ENCODE results near the gene NUDC.
A peak's percentile ranks its signal among the peaks of the same experiment; 100 is the strongest.
"Not testable (repeated sequence)": the region's sequence is repeated elsewhere in the genome, so short reads cannot be mapped to it uniquely, and the experiment has no call there.

The NUDC gene

DNA sequence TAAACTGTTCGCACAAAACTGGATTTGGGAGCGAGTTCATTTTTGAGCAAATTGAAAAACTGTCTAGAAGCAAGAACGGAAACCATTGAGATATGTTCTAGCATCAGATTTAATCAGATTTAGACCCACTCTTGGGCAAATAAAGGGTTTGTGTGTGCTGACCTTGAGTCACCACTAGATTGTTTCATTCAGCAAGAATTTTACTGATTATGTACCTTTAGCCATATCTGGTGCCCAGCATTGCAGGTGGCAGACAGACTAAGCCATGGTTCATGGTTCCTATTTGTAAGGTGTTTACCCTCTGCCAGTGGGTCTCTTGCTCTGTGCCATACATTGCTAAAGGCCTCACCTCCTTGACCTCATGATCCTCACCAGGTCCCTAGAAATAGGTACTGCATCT is 1.4 kb downstream of the NUDC start:
- Mint-ChIP-seq H3K27me3 (no peaks in the 10 kb centered on the region), H3K36me3 (ENCODE audit: low read depth) (peaks cover 48% of the 10 kb centered on the region), H3K27ac (peak overlapping the region; percentile 97), H3K9me3 (no peaks in the 10 kb centered on the region), H3K4me3 (peak overlapping the region; percentile 94), H3K4me1 (peaks cover 43% of the 10 kb centered on the region)
- ATAC-seq (no peak), DNase-seq (no peak)

DNA sequence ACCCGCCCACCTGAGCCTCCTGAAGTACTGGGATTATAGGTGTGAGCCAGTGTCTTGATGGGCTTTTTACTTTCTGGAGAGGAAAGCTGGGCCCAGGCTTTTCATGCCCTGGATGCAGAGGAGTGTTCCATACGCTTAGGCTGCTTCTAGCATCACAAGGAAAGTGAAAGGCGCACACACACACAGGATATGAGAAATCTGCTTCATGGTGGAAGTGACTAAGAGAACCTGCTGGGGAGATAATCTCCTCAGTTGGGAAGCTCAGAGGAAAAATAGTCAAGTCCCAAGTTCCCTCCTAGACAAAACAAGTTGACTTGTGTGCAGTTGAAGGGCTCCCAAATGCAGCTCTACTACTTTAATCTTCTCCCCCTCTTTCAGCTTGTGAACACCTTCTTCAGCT is 2.2 kb downstream of the NUDC start:
- peak overlapping the region; percentile 94 for H3K4me3 Mint-ChIP-seq
- no peaks in the 10 kb centered on the region for H3K27me3 Mint-ChIP-seq
- ATAC-seq (no peak), DNase-seq (no peak)
- H3K36me3 Mint-ChIP-seq (ENCODE audit: low read depth) = peaks cover 56% of the 10 kb centered on the region
- H3K4me1 Mint-ChIP-seq = peaks cover 43% of the 10 kb centered on the region
- no peaks in the 10 kb centered on the region for H3K9me3 Mint-ChIP-seq
- H3K27ac Mint-ChIP-seq = peak overlapping the region; percentile 97

DNA sequence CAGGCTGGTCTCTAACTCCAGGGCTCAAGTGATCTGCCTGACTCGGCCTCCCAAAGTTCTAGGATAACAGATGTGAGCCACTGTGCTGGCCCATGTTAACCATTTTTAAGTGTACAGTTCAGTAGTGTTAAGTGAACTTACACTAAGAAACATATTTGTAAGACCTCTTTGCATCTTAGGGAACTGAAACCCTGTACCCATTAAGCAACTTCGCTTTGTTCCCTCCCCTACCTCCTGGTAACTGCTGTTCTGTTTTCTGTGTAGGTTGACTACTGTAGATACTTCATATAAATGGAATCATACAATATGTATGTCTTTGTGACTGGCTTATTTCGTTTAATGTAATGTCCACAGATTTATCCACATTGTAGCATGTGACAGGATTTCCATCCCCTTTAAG is 11.0 kb downstream of the NUDC start:
- Mint-ChIP-seq H3K36me3 (ENCODE audit: low read depth) (peaks cover 50% of the 10 kb centered on the region), H3K27me3 (no peaks in the 10 kb centered on the region), H3K9me3 (no peaks in the 10 kb centered on the region), H3K4me1 (peaks cover 8% of the 10 kb centered on the region), H3K4me3 (no peak overlapping the region), H3K27ac (no peak overlapping the region)
- DNase-seq (no peak), ATAC-seq (no peak)

DNA sequence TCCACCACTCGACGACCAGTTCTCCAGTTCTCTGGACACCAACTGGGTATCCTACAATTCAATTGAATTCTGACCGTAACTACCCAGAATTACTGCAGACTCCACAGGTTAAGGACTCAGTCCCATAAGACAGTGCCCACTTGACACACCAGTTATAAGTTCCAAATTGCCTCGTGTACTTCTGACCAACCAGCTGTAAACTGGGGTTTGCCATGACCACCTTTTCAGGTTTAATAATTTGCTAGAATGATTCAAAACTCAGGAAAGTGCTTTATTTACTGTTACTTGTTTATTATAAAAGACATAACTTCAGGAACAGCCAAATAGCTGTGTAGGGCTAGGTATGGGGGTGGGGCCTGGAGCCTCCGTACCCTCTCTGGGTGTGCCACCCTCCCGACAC is 15.3 kb downstream of the NUDC start:
- Mint-ChIP-seq H3K27ac (no peak overlapping the region), H3K4me1 (peaks cover 8% of the 10 kb centered on the region), H3K9me3 (no peaks in the 10 kb centered on the region), H3K36me3 (ENCODE audit: low read depth) (peaks cover 48% of the 10 kb centered on the region), H3K4me3 (no peak overlapping the region), H3K27me3 (no peaks in the 10 kb centered on the region)
- ATAC-seq (no peak), DNase-seq (no peak)

DNA sequence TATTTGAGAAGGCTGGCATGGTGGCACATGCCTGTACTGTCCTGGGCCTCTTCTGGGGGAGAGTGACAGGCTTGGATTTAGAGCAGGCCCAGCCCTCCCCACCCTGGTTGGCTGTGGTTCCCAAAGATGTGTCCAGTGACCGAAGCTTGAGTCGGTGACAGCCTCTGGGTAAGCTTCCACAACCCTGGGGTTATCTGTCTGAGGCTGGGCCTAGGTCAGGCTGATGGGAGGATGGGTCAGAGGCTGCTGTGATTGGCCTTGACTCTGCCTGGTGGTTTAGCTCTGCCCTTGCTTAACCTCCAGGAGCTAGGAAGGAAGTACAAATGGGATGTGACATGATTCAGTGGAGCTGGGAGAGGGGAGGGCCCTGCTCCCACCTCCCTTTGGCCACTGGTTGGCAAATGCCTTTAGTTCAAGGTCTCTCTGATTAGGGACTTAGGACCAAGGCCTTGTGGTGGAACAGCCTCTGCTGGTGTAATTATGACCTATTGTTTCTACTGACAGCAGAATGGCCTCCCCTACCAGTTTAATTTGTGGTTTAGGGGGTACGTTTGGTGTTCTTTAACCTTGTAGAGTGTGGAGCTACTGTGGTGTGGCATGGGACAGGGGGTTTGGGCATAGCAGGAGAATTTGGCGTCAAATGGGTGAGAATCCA is 16.6 kb downstream of the NUDC start:
- Mint-ChIP-seq H3K4me3 (no peak overlapping the region), H3K4me1 (peaks cover 3% of the 10 kb centered on the region), H3K9me3 (no peaks in the 10 kb centered on the region), H3K27ac (no peak overlapping the region), H3K36me3 (ENCODE audit: low read depth) (peaks cover 52% of the 10 kb centered on the region), H3K27me3 (no peaks in the 10 kb centered on the region)
- ATAC-seq (no peak), DNase-seq (no peak)

DNA sequence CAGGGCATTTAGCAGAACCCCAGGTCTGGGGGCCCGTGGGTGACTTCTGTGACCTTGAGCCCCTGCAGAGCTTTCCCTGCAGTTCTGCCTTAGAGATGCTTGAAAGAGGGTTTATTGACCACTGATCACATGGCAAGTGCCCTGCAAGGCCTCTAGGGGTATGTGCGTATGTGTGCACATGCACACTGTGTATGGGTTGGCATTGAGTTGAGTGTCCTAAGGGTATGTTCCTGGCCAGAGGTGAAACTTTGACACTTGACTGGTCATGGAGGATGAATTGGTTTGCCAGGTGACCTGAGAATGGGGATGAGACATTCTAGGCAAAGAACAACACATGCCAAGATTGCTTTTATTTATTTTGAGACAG is 17.1 kb downstream of the NUDC start:
- DNase-seq (no peak), ATAC-seq (no peak)
- Mint-ChIP-seq H3K4me1 (peaks cover 3% of the 10 kb centered on the region), H3K36me3 (ENCODE audit: low read depth) (peaks cover 56% of the 10 kb centered on the region), H3K27ac (no peak overlapping the region), H3K4me3 (no peak overlapping the region), H3K27me3 (no peaks in the 10 kb centered on the region), H3K9me3 (no peaks in the 10 kb centered on the region)

DNA sequence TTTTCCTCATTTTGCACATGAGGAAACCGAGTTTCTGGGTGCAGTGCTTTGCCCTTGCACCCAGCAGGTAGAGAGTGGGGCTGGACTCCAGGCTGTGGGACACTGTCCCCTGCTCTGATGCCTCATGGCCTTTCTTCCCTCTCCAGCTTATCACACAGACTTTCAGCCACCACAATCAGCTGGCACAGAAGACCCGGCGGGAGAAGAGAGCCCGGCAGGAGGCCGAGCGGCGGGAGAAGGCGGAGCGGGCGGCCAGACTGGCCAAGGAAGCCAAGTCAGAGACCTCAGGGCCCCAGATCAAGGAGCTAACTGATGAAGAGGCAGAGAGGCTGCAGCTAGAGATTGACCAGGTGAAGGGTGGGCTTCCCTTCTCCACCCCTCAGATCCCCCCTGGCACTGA is 19.8 kb downstream of the NUDC start:
- H3K4me1 Mint-ChIP-seq = no peaks in the 10 kb centered on the region
- no peaks in the 10 kb centered on the region for H3K27me3 Mint-ChIP-seq
- no peak overlapping the region for H3K27ac Mint-ChIP-seq
- no peak for ATAC-seq
- DNase-seq = no peak
- peaks cover 56% of the 10 kb centered on the region for H3K36me3 Mint-ChIP-seq (ENCODE audit: low read depth)
- H3K4me3 Mint-ChIP-seq = no peak overlapping the region
- H3K9me3 Mint-ChIP-seq = no peaks in the 10 kb centered on the region

DNA sequence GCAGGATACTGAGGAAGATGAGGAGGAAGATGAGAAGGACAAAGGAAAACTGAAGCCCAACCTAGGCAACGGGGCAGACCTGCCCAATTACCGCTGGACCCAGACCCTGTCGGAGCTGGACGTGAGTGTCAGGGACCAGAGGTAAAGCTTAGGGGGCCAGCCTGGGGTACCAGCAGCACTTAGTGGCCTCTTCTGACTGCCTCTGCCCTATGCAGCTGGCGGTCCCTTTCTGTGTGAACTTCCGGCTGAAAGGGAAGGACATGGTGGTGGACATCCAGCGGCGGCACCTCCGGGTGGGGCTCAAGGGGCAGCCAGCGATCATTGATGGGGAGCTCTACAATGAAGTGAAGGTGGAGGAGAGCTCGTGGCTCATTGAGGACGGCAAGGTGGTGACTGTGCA is 21.1 kb downstream of the NUDC start:
- no peak for DNase-seq
- Mint-ChIP-seq H3K36me3 (ENCODE audit: low read depth) (peaks cover 51% of the 10 kb centered on the region), H3K27ac (no peak overlapping the region), H3K27me3 (no peaks in the 10 kb centered on the region), H3K4me3 (no peak overlapping the region), H3K9me3 (no peaks in the 10 kb centered on the region), H3K4me1 (no peaks in the 10 kb centered on the region)
- no peak for ATAC-seq

DNA sequence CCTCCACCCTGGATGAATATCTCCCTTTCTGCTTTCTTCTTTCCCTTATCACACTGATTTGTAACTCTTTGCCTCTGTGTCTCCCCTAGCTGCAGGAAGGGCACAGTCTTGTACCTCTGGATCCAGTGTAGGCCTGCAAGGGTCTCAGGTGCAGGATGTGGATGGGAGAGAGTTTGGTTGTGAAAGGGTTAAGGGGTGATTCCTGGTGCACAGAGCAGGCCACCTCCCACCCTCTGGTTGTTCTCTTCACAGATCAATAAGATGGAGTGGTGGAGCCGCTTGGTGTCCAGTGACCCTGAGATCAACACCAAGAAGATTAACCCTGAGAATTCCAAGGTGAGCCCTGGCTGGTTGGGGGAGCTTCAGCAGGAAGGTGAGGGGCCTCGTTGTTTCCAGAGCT is 23.6 kb downstream of the NUDC start:
- Mint-ChIP-seq H3K4me1 (no peaks in the 10 kb centered on the region), H3K36me3 (ENCODE audit: low read depth) (peaks cover 42% of the 10 kb centered on the region), H3K4me3 (no peak overlapping the region), H3K9me3 (no peaks in the 10 kb centered on the region), H3K27ac (no peak overlapping the region), H3K27me3 (no peaks in the 10 kb centered on the region)
- no peak for DNase-seq
- no peak for ATAC-seq

DNA sequence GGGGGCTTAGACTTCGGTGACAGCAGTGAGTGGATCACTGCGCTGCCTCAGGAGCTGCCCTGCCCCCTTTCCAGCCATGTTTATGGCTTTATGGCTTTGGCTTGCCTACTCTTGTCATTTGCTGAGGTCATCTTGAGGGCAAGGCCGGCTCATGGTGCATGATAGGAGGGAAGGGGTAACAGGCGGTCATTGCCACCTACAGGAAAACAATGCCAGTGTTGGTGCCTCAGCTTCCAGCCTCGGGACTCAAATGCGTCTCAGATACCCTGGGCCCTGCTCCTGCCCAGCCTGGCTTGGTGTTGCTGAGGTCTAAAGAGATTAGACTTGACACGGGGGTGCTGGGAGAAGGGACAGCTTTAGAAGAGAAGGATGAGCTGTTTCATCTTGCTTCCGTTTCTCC is 24.2 kb downstream of the NUDC start:
- Mint-ChIP-seq H3K27me3 (no peaks in the 10 kb centered on the region), H3K4me1 (no peaks in the 10 kb centered on the region), H3K9me3 (no peaks in the 10 kb centered on the region), H3K36me3 (ENCODE audit: low read depth) (peaks cover 42% of the 10 kb centered on the region), H3K27ac (no peak overlapping the region), H3K4me3 (no peak overlapping the region)
- DNase-seq (no peak), ATAC-seq (no peak)

DNA sequence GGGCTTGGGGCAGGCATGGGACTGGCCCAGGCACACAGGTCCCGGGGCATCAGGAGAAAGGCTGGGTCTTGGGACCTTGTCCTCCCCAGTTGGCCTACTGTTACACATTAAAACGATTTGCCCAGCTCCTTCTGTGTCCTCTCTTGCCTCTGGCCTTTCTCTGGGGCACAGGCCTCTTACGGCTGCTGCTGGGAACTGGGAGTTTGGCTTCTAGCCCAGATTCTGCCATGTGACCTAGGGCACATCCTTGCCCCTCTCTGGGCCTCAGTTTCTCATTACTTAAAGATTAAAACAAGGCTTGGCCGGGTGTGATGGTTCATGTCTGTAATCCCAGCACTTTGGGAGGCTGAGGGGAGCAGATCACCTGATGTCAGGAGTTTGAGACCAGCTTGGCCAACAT is 24.7 kb downstream of the NUDC start:
- H3K9me3 Mint-ChIP-seq = no peaks in the 10 kb centered on the region
- no peaks in the 10 kb centered on the region for H3K4me1 Mint-ChIP-seq
- ATAC-seq (no peak), DNase-seq (no peak)
- H3K36me3 Mint-ChIP-seq (ENCODE audit: low read depth) = peaks cover 39% of the 10 kb centered on the region
- H3K4me3 Mint-ChIP-seq = no peak overlapping the region
- H3K27me3 Mint-ChIP-seq = no peaks in the 10 kb centered on the region
- H3K27ac Mint-ChIP-seq = no peak overlapping the region

DNA sequence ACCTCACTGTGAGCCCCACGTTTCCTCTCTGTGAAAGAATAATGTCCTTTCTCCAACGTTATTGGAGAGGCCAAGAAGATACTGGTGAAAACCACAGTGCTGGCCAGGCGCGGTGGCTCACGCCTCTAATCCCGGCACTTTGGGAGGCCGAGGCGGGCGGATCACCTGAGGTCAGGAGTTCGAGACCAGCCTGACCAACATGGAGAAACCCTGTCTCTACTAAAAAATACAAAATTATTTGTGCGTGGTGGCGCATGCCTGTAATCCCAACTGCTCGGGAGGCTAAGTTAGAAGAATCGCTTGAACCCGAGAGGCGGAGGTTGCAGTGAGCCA is 27.1 kb downstream of the NUDC start:
- not testable (repeated sequence) for H3K9me3 Mint-ChIP-seq, H3K27me3 Mint-ChIP-seq, DNase-seq, H3K27ac Mint-ChIP-seq, ATAC-seq, H3K4me1 Mint-ChIP-seq, H3K4me3 Mint-ChIP-seq
- peaks cover 18% of the 10 kb centered on the region for H3K36me3 Mint-ChIP-seq (ENCODE audit: low read depth)

DNA sequence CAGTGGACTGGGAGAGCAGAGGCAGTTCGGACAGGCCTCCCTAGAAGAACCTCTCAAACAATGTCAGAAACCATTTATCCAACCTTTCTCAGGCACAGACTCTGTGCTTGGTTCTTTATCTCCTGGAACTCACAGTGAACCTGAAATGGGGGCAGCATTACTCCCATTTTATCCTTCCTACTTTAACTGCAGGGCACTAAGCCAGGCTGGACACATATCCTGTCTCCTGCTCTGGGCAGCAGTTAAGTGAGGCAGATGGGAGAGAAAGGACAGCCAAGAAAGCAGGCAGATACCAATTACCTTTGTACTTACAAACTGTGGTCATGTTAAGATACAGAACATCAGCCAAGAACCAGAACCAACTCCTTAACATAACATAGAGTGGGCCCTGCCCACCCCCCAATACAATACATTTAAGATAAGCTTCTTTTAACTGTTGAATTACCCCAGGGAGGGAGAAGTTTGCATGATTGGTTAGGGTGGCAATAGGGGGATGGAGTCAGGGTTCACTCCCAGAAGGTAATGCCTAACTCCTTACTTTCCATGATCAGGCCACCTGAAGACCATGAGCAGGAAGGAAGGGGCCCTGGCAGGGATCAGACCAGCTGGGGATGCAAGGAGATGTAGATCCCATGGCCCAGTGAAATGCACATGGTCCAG is 27.9 kb downstream of the NUDC start:
- Mint-ChIP-seq H3K4me1 (no peaks in the 10 kb centered on the region), H3K27me3 (no peaks in the 10 kb centered on the region), H3K36me3 (ENCODE audit: low read depth) (peaks cover 18% of the 10 kb centered on the region), H3K27ac (no peak overlapping the region), H3K4me3 (no peak overlapping the region), H3K9me3 (no peaks in the 10 kb centered on the region)
- DNase-seq (no peak), ATAC-seq (peak; percentile 6)

DNA sequence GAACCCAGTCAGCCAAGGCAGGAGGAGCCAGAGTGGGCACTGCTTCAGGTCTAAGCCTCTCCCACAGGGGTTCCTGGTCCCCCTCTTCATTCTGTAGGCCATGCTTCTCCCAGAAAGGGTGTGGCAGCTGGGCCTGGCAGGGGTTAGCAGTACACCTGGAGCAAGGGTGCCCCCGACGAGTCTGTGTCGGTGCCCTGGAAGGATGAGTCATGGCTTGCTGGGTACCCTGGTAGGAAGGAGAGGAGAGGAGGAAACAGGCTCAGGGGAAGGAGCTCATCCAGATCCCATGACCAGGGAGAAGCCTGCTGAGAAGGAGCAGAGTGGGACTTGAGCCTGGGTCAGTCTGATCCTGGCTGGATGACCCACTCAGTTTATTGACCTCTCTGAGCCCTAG is 28.4 kb downstream of the NUDC start:
- Mint-ChIP-seq H3K27me3 (no peaks in the 10 kb centered on the region), H3K9me3 (no peaks in the 10 kb centered on the region), H3K36me3 (ENCODE audit: low read depth) (peaks cover 18% of the 10 kb centered on the region), H3K27ac (no peak overlapping the region), H3K4me3 (no peak overlapping the region), H3K4me1 (no peaks in the 10 kb centered on the region)
- no peak for DNase-seq
- no peak for ATAC-seq

DNA sequence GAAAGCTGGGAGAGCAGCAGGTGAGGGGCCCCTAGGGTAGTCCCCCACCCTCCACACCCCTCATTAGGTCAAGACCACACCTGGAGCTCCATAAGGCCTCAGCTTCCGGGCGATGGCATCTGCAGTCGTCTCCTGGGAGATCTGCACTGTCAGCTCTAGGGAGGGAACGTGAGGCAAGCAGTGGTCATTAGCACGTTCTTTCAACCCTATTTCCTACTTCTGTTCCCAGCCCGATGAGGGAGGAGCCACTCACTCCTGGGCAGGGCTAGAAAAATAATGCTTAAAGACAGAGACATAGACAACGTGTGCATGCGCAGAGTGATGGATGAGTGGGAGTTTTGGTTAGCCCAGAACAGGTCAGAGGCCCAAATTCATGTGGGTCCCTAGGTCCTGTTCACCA is 29.1 kb downstream of the NUDC start:
- no peaks in the 10 kb centered on the region for H3K4me1 Mint-ChIP-seq
- H3K9me3 Mint-ChIP-seq = no peaks in the 10 kb centered on the region
- DNase-seq (no peak), ATAC-seq (no peak)
- H3K27me3 Mint-ChIP-seq = no peaks in the 10 kb centered on the region
- H3K36me3 Mint-ChIP-seq (ENCODE audit: low read depth) = peaks cover 11% of the 10 kb centered on the region
- H3K4me3 Mint-ChIP-seq = no peak overlapping the region
- H3K27ac Mint-ChIP-seq = no peak overlapping the region

DNA sequence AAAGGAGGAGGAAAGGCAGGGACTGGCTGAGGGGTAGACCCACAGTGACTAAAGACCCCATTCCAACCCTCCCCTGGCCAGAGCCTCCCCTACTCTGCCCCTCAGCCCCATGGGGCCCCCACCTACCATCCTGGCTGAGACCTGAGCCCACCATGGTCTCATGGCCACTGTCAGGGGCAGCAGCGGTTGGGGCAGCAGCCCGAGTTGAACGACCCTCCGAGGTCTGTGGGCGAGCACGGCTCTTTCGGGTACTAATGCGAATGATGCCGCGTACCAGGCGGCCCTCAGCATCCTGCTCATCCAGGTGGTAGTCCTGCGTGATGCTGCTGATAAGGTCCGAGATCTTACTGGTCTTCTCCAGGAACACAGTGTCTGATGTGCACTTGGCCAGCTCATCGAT is 29.7 kb downstream of the NUDC start:
- peaks cover 5% of the 10 kb centered on the region for H3K36me3 Mint-ChIP-seq (ENCODE audit: low read depth)
- no peaks in the 10 kb centered on the region for H3K9me3 Mint-ChIP-seq
- ATAC-seq (no peak), DNase-seq (no peak)
- no peak overlapping the region for H3K27ac Mint-ChIP-seq
- no peak overlapping the region for H3K4me3 Mint-ChIP-seq
- no peaks in the 10 kb centered on the region for H3K27me3 Mint-ChIP-seq
- H3K4me1 Mint-ChIP-seq = no peaks in the 10 kb centered on the region
